Measurements from ENCODE around the gene ATP6V1D. TPM values are rescaled to one million over a fixed set of nuclear protein-coding genes. Genes with fewer than 3 reads are reported as not detected.

ATP6V1D gene
- total and polyA plus RNA-seq, 3 donors from 2014 or later, result 68.0 to 103 (median 75.6) TPM

DNA sequence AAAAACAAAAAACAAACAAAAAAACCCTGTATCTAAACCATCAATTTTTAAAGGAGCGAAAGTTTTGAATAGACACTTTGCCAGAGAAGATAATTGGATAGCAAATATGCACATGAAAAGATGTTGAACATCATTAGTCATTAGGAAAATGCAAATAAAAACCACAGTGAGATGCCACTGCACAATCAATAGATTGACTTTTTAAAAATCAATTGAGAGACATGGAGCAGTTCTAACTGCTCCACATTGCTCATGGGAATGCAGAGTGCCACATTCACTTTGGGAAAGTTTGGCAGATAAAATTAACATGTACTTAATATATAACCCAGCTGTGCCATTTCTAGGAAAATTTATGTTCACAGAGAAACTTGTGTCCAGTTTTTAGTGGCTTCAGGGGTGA is 13.2 kb upstream of the ATP6V1D start:
- Histone ChIP-seq H3K36me3 (ENCODE audit: low read depth, missing control alignments) (no peaks in the 10 kb centered on the region), H3K27me3 (no peaks in the 10 kb centered on the region), H3K4me1 (no peaks in the 10 kb centered on the region), H3K4me3 (no peak overlapping the region), H3K9me3 (no peaks in the 10 kb centered on the region), H3K27ac (no peak overlapping the region)
- no peak for TF ChIP-seq CTCF (IDR thresholded peaks at IDR 0.05)
- no peak for TF ChIP-seq POLR2A (IDR thresholded peaks at IDR 0.05)
- WGBS, 2 donors, result 96 to 100% methylated on average over 1 of the region's 1 CpG
- no peak for DNase-seq
- intact Hi-C loops (cut with DNase I; ENCODE audit: low total_unique reads), result no loop called here

GRCh38 chr14:67371247-67372148 is 11.9 kb upstream of the ATP6V1D start:
- Histone ChIP-seq H3K27me3 (no peaks in the 10 kb centered on the region), H3K4me1 (no peaks in the 10 kb centered on the region), H3K4me3 (no peak overlapping the region), H3K36me3 (ENCODE audit: low read depth, missing control alignments) (no peaks in the 10 kb centered on the region), H3K9me3 (no peaks in the 10 kb centered on the region), H3K27ac (no peak overlapping the region)
- intact Hi-C loops (cut with DNase I; ENCODE audit: low total_unique reads), result no loop called here
- WGBS, 2 donors, result 87 to 93% methylated on average over 4 of the region's 4 CpGs
- no peak for DNase-seq
- TF ChIP-seq CTCF (IDR thresholded peaks at IDR 0.05) (no peak), POLR2A (IDR thresholded peaks at IDR 0.05) (no peak)

DNA sequence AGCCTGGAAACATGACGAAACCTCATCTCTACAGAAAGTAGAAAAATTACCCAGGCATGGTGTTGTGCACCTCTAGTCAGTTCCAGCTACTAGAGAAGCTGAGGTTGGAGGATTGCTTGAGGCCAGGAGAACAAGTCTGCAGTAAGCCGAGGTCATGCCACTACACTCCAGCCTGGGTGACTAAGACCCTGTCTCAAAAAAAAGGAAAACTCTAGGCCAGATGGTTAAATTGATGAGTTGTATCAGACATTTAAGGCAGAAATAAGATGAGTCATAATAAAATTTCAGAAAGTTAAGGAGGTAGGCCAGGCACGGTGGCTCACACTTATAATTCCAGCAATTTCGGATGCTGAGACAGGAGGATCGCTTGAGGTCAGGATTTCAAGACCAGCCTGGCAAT is 11.2 kb upstream of the ATP6V1D start:
- TF ChIP-seq POLR2A (IDR thresholded peaks at IDR 0.05) (no peak), CTCF (IDR thresholded peaks at IDR 0.05) (no peak)
- intact Hi-C loops (cut with DNase I; ENCODE audit: low total_unique reads), result no loop called here
- 91 to 96% methylated on average over 5 of the region's 5 CpGs for WGBS, 2 donors
- H3K36me3 ChIP-seq (ENCODE audit: low read depth, missing control alignments), result no peaks in the 10 kb centered on the region
- no peaks in the 10 kb centered on the region for H3K4me1 ChIP-seq
- H3K9me3 ChIP-seq, result no peaks in the 10 kb centered on the region
- DNase-seq, result no peak
- no peak overlapping the region for H3K27ac ChIP-seq
- H3K27me3 ChIP-seq, result no peaks in the 10 kb centered on the region
- no peak overlapping the region for H3K4me3 ChIP-seq

- H3K27me3 ChIP-seq, result no peaks in the 10 kb centered on the region
- H3K4me3 ChIP-seq, result no peak overlapping the region
- peaks cover 10% of the 10 kb centered on the region for H3K4me1 ChIP-seq
- TF ChIP-seq CTCF (IDR thresholded peaks at IDR 0.05), result no peak
- no peak for DNase-seq
- intact Hi-C loops (cut with DNase I; ENCODE audit: low total_unique reads), result no loop called here
- H3K36me3 ChIP-seq (ENCODE audit: low read depth, missing control alignments), result no peaks in the 10 kb centered on the region
- WGBS, 2 donors, result 89 to 94% methylated on average over 4 of the region's 4 CpGs
- H3K27ac ChIP-seq, result no peak overlapping the region
- no peaks in the 10 kb centered on the region for H3K9me3 ChIP-seq
Measured at GRCh38 chr14:67365476-67365875, 5.9 kb upstream of the ATP6V1D start.
